GM12874 (cell line): ENCODE data around the gene ENTHD1.

Experiments used
- CTCF ChIP-seq: IDR thresholded peaks from 2 replicates; pipeline ENCODE4 v1.5.1; 2011; ENCODE audit warnings: low read depth, mild to moderate bottlenecking, control low read depth, low read length, moderate library complexity; ENCODE audit not compliant: insufficient read depth

Gene ENTHD1

DNA sequence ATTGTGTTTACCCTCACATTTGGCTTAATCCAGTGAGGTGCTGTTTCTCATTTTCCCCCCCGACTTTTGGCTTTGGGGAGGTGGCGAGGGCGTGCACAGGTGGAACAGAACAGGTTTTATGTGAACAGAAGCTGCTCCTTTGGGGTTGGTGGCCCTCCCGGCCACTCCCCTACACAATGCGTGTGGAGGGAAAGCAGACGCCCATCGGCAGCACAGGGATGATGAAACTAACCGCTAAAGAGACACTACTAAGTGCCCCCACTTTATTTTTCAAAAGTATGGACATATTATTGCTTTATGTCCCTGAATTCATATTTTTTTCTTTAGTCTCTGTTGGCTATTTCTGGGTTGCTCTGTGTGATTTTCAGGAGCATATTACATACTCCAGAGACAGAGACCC lies 160.9 kb downstream of the ENTHD1 start:
- TF ChIP-seq CTCF, result no peak

DNA sequence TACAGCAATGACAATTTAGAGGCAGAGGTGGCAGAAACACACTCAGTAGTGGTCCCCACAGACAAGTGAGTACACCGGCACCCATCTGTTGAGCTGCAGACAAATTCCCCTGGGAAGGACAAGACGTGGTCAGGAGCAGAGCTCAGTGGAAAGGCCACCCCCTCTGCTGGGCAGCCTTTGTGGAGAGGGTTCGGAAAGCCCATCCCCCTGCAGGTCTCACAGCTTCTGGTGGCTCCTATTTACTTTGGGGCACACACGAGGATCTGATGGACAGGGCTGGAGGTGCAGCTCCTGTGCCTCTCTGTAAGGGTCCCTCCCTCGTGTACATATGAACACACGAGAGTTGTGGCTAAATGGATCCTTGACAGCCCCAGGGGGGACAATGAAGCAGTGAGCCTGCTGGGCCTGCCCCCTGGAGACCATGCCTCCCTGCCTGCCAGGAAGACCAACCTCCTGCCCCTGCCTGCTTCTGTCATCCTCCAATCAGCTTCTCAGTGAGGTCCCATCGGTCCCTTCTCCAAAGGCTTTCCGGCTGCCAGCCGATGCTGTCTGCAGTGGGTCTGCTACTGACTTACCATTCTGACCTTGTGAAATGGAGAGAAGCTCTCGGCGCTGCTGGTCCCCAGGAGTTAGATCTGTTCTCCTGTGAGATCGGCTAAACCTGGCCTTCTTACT lies 161.5 kb downstream of the ENTHD1 start:
- TF ChIP-seq CTCF, result no peak

DNA sequence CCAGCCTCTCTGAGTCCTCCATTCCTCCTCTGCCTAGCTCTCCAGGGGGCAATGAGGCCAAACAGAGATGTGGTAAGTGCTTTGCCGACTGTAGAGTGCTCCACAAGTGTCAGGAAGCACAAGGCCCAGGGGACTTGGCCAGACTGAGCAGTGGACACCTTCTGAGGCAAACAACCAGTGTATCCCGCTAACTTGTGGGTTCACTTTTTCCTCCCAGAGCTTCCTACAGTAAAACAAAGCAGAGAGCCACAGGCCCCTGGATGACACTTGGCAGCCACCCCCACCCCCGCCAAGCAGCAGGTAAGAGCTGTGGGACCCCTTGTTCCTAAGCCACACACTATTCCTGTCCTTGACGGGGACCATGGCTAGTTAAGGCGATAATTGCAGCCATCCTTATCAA lies 162.1 kb downstream of the ENTHD1 start:
- no peak for TF ChIP-seq CTCF

- TF ChIP-seq CTCF, result no peak
Measured at GRCh38 chr22:39729141-39729934, 164.2 kb downstream of the ENTHD1 start.

DNA sequence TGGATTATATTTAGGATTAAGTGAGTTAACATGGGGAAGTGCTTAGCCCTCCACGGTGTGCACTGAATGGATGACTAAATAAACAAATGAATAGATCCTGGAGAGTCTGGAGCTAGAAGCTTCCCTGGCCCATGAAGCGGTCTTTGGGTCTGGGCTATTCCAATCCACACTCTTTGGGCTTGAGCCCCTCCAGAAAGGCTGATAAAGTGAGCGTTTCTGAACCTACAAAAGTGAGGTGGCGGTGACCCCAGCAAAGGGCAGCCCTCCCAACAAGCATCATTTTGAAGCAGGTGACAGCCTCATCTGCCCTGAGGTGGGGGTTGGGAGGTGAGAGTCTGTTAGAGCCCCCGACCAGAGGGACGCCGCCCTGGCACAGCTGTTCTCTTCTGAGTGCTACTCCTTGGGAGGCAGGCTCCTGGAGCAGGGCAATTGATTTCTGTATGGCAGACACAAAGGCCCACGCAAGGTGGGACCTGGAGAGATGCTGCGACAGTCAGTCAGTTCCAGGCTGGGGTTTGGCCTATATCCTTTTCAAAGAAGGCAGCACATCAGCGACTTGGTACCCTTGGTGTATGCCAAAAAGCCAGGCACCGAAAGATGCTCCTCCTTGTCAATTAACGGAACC lies 165.2 kb downstream of the ENTHD1 start:
- no peak for TF ChIP-seq CTCF

- no peak for TF ChIP-seq CTCF
Measured at GRCh38 chr22:39727541-39727940, 166.0 kb downstream of the ENTHD1 start.

DNA sequence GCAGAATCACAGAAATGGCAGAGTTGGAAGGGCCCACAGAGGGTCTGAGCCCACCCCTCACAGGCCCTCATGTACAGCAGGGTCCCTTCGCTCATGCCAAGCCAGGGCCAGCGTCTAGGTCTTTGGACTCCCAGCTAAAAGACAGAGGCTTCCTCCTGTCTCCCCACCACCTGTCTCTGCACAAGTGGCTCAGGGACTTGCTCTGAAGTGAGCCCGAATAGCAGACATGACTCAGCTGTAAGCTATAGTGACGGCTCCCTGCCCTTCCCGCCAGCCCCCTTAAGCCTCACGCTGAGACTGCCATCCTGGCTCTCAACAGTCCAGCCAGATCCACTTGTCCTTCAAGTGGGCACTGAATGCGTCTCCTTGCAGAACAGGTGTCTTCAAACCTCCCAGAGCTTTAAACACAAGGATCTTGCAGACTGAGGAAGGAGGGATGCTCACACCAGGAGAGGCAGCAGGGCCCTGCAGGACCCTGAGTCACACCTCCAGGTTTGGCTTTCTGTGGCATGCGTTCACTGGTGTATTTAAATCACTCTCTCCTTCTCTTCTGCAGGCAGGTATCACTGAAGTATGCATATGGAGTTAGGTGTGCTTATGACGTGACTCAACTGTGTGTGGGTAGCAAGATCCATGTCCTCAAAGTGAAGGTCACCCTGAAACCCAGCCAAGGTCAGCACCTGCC lies 168.1 kb downstream of the ENTHD1 start:
- TF ChIP-seq CTCF, result no peak
